Left lung (tissue), 10 donors: ENCODE results near the gene MARF1. TPM values are rescaled to one million over a fixed set of nuclear protein-coding genes. Genes with fewer than 3 reads are reported as not detected.
"Not testable (repeated sequence)": the region's sequence is repeated elsewhere in the genome, so short reads cannot be mapped to it uniquely, and the experiment has no call there.

Source experiments
- ATAC-seq: fragments of 200-7000 bp; cut with Tn5 transposase; one replicate; pipeline ENCODE4 v1.9.1; 2020; ENCODE audit warnings: moderate library complexity
- DNase-seq, 4 donors: peaks; one replicate each; pipeline ENCODE4 v3.0.0-alpha.2; 2013 to 2020
- H3K27ac ChIP-seq, 2 donors: fragments of 200-600 bp; sonication (generic) in 1 of 2; one replicate each; pipeline versions ENCODE4 v1.5.0 to v1.8.0; 2020 to 2021
- H3K27me3 ChIP-seq, 2 donors: fragments of 200-600 bp; sonication (generic) in 1 of 2; one replicate each; pipeline versions ENCODE4 v1.5.0 to v1.8.0; 2020 to 2021
- H3K36me3 ChIP-seq, 2 donors: fragments of 200-600 bp; sonication (generic) in 1 of 2; one replicate each; pipeline versions ENCODE4 v1.5.0 to v1.8.0; 2020 to 2021
- H3K4me1 ChIP-seq, 2 donors: fragments of 200-600 bp; one replicate each; pipeline ENCODE4 v1.8.0; 2021
- H3K4me3 ChIP-seq, 2 donors: fragments of 200-600 bp; sonication (generic) in 1 of 2; one replicate each; pipeline versions ENCODE4 v1.5.0 to v1.8.0; 2020 to 2021; ENCODE audit warnings: mild to moderate bottlenecking in 1 of 2
- H3K9me3 ChIP-seq, 2 donors: fragments of 200-600 bp; sonication (generic) in 1 of 2; one replicate each; pipeline versions ENCODE4 v1.5.0 to v1.8.0; 2020 to 2021
- CTCF ChIP-seq, 2 donors: fragments of 200-600 bp; sonication (generic) in 1 of 2; IDR thresholded peaks; one replicate each; pipeline versions ENCODE4 v1.5.0 to v1.8.0; 2021; ENCODE audit warnings: antibody characterized with exemption in 2 of 2
- intact Hi-C, 2 donors: fragments of 100-400 bp; cut with DNase I; formaldehyde crosslinking; loops; one replicate each; pipeline versions ENCODE4 v1.11.2 to v1.14.2; 2022
- polyA plus RNA-seq, 6 donors: library from polyadenylated mRNA; unstranded; fragments of 120-200 nt; gene quantifications; one replicate each; pipeline ENCODE4 v1.2.1, GENCODE V29; 2013; ENCODE audit not compliant: insufficient read length in 6 of 6
- total RNA-seq, 2 donors: library from RNA; stranded (reverse); fragmentation: NEBNext Ultra II Directional; extraction: Animal tissue kit (Norgen Biotek cat#: 25700); gene quantifications; one replicate each; pipeline ENCODE4 v1.2.1, GENCODE V29; 2021
- donor health status: DM: no; HTN: yes; CAD: no.
- donor health status: DM: no; HTN: no; CAD: no.

MARF1 gene
- total and polyA plus RNA-seq, 8 donors: 60.1 to 86.1 (median 71.0) TPM

- intact Hi-C loops: no loop called here
- ATAC-seq: no peak
- no peak overlapping the region for H3K27ac ChIP-seq
Observed at GRCh38 chr16:15553313-15554088, 89.5 kb downstream of the MARF1 start.

GRCh38 chr16:15552507-15552906 is 90.4 kb downstream of the MARF1 start:
- no peak overlapping the region for H3K4me3 ChIP-seq
- intact Hi-C loops: no loop called here
- no peak for DNase-seq
- ATAC-seq: no peak
- no peaks in the 10 kb centered on the region for H3K27me3 ChIP-seq
- no peaks in the 10 kb centered on the region for H3K36me3 ChIP-seq
- no peak overlapping the region for H3K27ac ChIP-seq
- H3K9me3 ChIP-seq: no peaks in the 10 kb centered on the region
- no peaks in the 10 kb centered on the region for H3K4me1 ChIP-seq
- no peak for TF ChIP-seq CTCF (IDR thresholded peaks at IDR 0.05)

More at GRCh38 chr16:15553313-15554088, 89.5 kb downstream of the MARF1 start:
- Histone ChIP-seq H3K4me3 (no peak overlapping the region), H3K9me3 (no peaks in the 10 kb centered on the region), H3K4me1 (no peaks in the 10 kb centered on the region), H3K27me3 (no peaks in the 10 kb centered on the region), H3K36me3 (no peaks in the 10 kb centered on the region)
- no peak for DNase-seq
- no peak for TF ChIP-seq CTCF (IDR thresholded peaks at IDR 0.05)

- Histone ChIP-seq H3K4me3 (no peak overlapping the region), H3K27ac (no peak overlapping the region), H3K36me3 (no peaks in the 10 kb centered on the region), H3K9me3 (no peaks in the 10 kb centered on the region), H3K4me1 (no peaks in the 10 kb centered on the region), H3K27me3 (no peaks in the 10 kb centered on the region)
- TF ChIP-seq CTCF (IDR thresholded peaks at IDR 0.05): no peak
- DNase-seq (no peak), ATAC-seq (no peak)
- intact Hi-C loops: no loop called here
Observed at GRCh38 chr16:15548482-15548891, 94.5 kb downstream of the MARF1 start.

DNA sequence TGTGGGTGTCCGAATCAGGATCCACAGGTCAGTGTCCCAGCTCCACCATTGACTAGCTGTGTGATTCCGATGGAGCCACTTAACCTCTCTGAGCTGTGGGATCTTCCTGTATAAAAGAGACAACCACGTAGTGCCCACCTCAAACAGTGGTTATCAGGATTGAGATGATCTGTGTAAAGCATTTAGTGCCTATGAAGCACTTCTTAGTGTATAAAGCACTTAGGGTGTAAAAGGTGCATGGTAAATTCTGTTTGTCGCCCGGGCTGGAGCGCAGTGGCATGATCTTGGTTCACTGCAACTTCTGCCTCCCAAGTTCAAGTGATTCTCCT is 95.2 kb downstream of the MARF1 start:
- DNase-seq (no peak), ATAC-seq (no peak)
- H3K4me3 ChIP-seq: no peak overlapping the region
- H3K4me1 ChIP-seq: no peaks in the 10 kb centered on the region
- H3K36me3 ChIP-seq: no peaks in the 10 kb centered on the region
- intact Hi-C loops: no loop called here
- H3K27ac ChIP-seq: no peak overlapping the region
- no peaks in the 10 kb centered on the region for H3K9me3 ChIP-seq
- TF ChIP-seq CTCF (IDR thresholded peaks at IDR 0.05): no peak
- H3K27me3 ChIP-seq: no peaks in the 10 kb centered on the region

DNA sequence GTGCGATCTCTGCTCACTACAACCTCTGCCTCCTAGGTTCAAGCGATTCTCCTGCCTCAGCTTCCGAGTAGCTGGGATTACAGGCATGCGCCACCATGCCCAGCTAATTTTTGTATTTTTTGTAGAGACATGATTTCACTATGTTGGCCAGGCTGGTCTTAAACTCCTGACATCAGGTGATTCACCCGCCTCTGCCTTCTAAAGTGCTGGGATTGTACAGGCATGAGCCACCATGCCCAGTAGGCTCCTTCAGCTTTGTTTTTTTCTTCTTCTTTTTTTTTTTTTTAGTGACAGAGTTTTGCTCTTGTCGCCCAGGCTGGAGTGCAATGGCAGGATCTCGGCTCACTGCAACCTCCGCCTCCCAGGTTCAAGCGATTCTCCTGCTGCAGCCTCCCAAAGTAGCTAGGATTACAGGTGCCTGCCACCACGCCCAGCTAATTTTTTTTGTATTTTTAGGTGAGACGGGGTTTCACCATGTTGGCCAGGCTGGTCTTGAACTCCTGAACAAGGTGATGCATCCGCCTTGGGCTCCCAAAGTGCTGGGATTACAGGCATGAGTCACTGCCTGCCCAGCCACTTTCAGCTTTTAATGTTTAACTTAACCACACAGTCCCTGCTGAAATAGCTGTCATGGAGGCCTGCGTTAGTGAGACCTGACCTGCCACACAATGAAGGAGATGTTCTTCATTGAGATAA is 95.7 kb downstream of the MARF1 start:
- DNase-seq, H3K9me3 ChIP-seq, H3K27ac ChIP-seq, H3K4me3 ChIP-seq, ATAC-seq, intact Hi-C loops, H3K27me3 ChIP-seq, H3K4me1 ChIP-seq, H3K36me3 ChIP-seq: not testable (repeated sequence)
